ENCODE data around the gene CDK14.

CDK14 gene

GRCh38 chr7:91020636-91021385, 424.7 kb downstream of the CDK14 start:
- Histone ChIP-seq H3K79me2 (ENCODE audit: insufficient read depth, low read length) (no peaks in the 10 kb centered on the region), H3K9ac (ENCODE audit: low read length) (no peak overlapping the region), H3F3A (ENCODE audit: insufficient read depth, low read length) (no peaks in the 10 kb centered on the region), H3K4me3 (ENCODE audit: low read depth, low read length, poor library complexity, severe bottlenecking) (no peak overlapping the region), H2AFZ (ENCODE audit: low read length) (no peak overlapping the region), H3K9me2 (ENCODE audit: low read depth, low read length) (no peaks in the 10 kb centered on the region), H3K9me3 (ENCODE audit: low read length) (no peaks in the 10 kb centered on the region), H3K4me2 (ENCODE audit: low read length) (no peak overlapping the region), H3K36me3 (ENCODE audit: insufficient read depth, low read length) (peaks cover 28% of the 10 kb centered on the region), H3K27ac (ENCODE audit: low read depth, low read length, poor library complexity, severe bottlenecking) (no peak overlapping the region), H3K27me3 (ENCODE audit: insufficient read depth, low read length) (no peaks in the 10 kb centered on the region), H4K20me1 (ENCODE audit: insufficient read depth, low read length) (no peaks in the 10 kb centered on the region), H3K4me1 (ENCODE audit: insufficient read depth, low read length, severe bottlenecking) (no peaks in the 10 kb centered on the region)
- TF ChIP-seq, protein P1, sequence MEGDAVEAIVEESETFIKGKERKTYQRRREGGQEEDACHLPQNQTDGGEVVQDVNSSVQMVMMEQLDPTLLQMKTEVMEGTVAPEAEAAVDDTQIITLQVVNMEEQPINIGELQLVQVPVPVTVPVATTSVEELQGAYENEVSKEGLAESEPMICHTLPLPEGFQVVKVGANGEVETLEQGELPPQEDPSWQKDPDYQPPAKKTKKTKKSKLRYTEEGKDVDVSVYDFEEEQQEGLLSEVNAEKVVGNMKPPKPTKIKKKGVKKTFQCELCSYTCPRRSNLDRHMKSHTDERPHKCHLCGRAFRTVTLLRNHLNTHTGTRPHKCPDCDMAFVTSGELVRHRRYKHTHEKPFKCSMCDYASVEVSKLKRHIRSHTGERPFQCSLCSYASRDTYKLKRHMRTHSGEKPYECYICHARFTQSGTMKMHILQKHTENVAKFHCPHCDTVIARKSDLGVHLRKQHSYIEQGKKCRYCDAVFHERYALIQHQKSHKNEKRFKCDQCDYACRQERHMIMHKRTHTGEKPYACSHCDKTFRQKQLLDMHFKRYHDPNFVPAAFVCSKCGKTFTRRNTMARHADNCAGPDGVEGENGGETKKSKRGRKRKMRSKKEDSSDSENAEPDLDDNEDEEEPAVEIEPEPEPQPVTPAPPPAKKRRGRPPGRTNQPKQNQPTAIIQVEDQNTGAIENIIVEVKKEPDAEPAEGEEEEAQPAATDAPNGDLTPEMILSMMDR (IDR thresholded peaks at IDR 0.05; ENCODE audit: low read length): no peak
- TF ChIP-seq EZH2 (IDR thresholded peaks at IDR 0.05; ENCODE audit: borderline replicate concordance, low read length): no peak

GRCh38 chr7:91021956-91022355, 425.8 kb downstream of the CDK14 start:
- Histone ChIP-seq H3K4me3 (ENCODE audit: low read depth, low read length, poor library complexity, severe bottlenecking) (no peak overlapping the region), H3K79me2 (ENCODE audit: insufficient read depth, low read length) (no peaks in the 10 kb centered on the region), H3K9me3 (ENCODE audit: low read length) (no peaks in the 10 kb centered on the region), H3K27me3 (ENCODE audit: insufficient read depth, low read length) (no peaks in the 10 kb centered on the region), H3K36me3 (ENCODE audit: insufficient read depth, low read length) (peaks cover 20% of the 10 kb centered on the region; the same call in 1 of the 2 replicates), H3K4me2 (ENCODE audit: low read length) (no peak overlapping the region), H3K9ac (ENCODE audit: low read length) (no peak overlapping the region), H2AFZ (ENCODE audit: low read length) (no peak overlapping the region), H3F3A (ENCODE audit: insufficient read depth, low read length) (no peaks in the 10 kb centered on the region), H4K20me1 (ENCODE audit: insufficient read depth, low read length) (no peaks in the 10 kb centered on the region), H3K27ac (ENCODE audit: low read depth, low read length, poor library complexity, severe bottlenecking) (no peak overlapping the region), H3K9me2 (ENCODE audit: low read depth, low read length) (no peaks in the 10 kb centered on the region), H3K4me1 (ENCODE audit: insufficient read depth, low read length, severe bottlenecking) (no peaks in the 10 kb centered on the region)
- TF ChIP-seq, protein P1 (IDR thresholded peaks at IDR 0.05; ENCODE audit: low read length): no peak
- TF ChIP-seq EZH2 (IDR thresholded peaks at IDR 0.05; ENCODE audit: borderline replicate concordance, low read length): no peak

DNA sequence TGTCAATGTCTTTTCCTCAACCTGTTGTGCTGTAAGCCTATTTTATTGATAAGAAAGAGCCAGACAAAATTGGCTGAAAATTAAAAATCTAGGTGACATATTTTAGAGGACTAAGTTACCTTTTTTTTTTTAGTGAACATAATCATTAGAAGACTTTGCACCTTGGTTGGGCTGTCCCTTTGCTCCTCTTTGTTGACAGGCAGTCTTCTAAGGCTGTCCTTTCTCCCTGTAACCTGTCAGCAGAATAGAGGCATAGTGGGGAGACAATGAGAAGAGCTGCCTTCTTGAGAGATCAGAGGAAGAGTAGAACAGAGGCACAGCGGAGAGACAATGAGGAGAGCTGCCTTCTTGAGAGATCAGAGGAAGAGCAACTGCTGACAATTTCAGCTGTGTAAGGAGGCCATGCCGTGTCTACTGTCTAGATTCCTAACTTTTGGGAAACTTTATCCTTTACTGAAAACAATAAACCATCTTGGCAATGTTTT, 429.8 kb downstream of the CDK14 start:
- TF ChIP-seq EZH2 (IDR thresholded peaks at IDR 0.05; ENCODE audit: borderline replicate concordance, low read length): no peak
- TF ChIP-seq, protein P1 (IDR thresholded peaks at IDR 0.05; ENCODE audit: low read length): no peak
- no peak overlapping the region for H3K4me2 ChIP-seq (ENCODE audit: low read length)
- 0 out of 2 replicates have a peak, but pooled peaks cover 8% of the 10 kb centered on the region for H3K36me3 ChIP-seq (ENCODE audit: insufficient read depth, low read length)
- no peaks in the 10 kb centered on the region for H3F3A ChIP-seq (ENCODE audit: insufficient read depth, low read length)
- no peak overlapping the region for H3K9ac ChIP-seq (ENCODE audit: low read length)
- no peaks in the 10 kb centered on the region for H4K20me1 ChIP-seq (ENCODE audit: insufficient read depth, low read length)
- H3K9me2 ChIP-seq (ENCODE audit: low read depth, low read length): no peaks in the 10 kb centered on the region
- H3K4me3 ChIP-seq (ENCODE audit: low read depth, low read length, poor library complexity, severe bottlenecking): no peak overlapping the region
- no peaks in the 10 kb centered on the region for H3K79me2 ChIP-seq (ENCODE audit: insufficient read depth, low read length)
- H3K27me3 ChIP-seq (ENCODE audit: insufficient read depth, low read length): no peaks in the 10 kb centered on the region
- H2AFZ ChIP-seq (ENCODE audit: low read length): no peak overlapping the region
- no peaks in the 10 kb centered on the region for H3K4me1 ChIP-seq (ENCODE audit: insufficient read depth, low read length, severe bottlenecking)
- no peak overlapping the region for H3K27ac ChIP-seq (ENCODE audit: low read depth, low read length, poor library complexity, severe bottlenecking)
- no peaks in the 10 kb centered on the region for H3K9me3 ChIP-seq (ENCODE audit: low read length)
